Lower leg skin (tissue), 3 donors: ENCODE data around the gene DNAH8.

ENCODE experiments used
- POLR2A ChIP-seq, 2 donors: fragments of 450-650 bp; IDR thresholded peaks; one replicate each; pipeline ENCODE4 v1.6.1; 2016 to 2017; ENCODE audit warnings: antibody characterized with exemption in 2 of 2, mild to moderate bottlenecking in 1 of 2, moderate library complexity in 1 of 2
- TF ChIP-seq, protein P1 (sequence below), 3 donors: fragments of 450-650 bp; IDR thresholded peaks; one replicate each; pipeline ENCODE4 v1.5.1; 2016; ENCODE audit warnings: antibody characterized with exemption in 3 of 3, mild to moderate bottlenecking in 3 of 3, moderate library complexity in 2 of 3

DNA sequence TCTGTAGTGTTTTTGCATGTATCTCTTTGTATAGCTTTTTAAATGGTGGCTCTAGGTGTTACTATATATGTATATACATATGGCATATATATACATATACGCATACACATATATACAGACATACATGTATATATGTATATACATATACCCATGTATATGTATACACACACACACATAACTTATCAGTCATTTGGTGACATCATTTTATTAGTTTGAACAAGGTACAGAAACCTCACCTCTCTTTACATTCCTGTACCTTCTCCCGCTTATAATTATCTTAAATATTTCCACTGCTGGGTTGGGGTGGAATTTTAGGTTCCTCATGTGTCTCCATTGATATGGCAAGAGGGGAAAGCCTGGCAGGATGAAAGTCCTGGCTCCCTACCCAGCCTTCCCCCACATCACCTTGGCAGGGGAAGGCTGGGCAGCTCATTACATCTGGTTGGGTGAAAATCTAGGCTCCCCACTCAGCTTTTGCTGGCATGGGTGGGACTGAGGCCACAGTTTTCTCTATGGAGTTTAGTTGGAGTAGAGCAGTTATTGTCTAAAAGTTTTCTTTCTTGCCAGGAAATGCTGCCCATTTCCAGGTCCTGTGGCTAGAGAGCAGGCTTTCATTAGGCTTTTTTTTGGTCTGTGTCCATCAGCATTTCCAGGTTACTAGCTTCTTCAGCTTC lies 19.7 kb upstream of the DNAH8 start:
- TF ChIP-seq, protein P1, sequence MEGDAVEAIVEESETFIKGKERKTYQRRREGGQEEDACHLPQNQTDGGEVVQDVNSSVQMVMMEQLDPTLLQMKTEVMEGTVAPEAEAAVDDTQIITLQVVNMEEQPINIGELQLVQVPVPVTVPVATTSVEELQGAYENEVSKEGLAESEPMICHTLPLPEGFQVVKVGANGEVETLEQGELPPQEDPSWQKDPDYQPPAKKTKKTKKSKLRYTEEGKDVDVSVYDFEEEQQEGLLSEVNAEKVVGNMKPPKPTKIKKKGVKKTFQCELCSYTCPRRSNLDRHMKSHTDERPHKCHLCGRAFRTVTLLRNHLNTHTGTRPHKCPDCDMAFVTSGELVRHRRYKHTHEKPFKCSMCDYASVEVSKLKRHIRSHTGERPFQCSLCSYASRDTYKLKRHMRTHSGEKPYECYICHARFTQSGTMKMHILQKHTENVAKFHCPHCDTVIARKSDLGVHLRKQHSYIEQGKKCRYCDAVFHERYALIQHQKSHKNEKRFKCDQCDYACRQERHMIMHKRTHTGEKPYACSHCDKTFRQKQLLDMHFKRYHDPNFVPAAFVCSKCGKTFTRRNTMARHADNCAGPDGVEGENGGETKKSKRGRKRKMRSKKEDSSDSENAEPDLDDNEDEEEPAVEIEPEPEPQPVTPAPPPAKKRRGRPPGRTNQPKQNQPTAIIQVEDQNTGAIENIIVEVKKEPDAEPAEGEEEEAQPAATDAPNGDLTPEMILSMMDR (IDR thresholded peaks at IDR 0.05) = no peak
- TF ChIP-seq POLR2A (IDR thresholded peaks at IDR 0.05) = no peak
